ENCODE results near the gene LCE1A. TPM values are rescaled to one million over a fixed set of nuclear protein-coding genes. Genes with fewer than 3 reads are reported as not detected.

The LCE1A gene
- total and polyA plus RNA-seq, 2 of the 8 experiments (the other 6 are each of a cell fraction or from before 2014, with no cell fraction given) = not detected

- TF ChIP-seq CHD7 (IDR thresholded peaks at IDR 0.05; ENCODE audit: insufficient replicate concordance, low read length) (no peak), EZH2 (IDR thresholded peaks at IDR 0.05; ENCODE audit: low read depth, low read length, severe bottlenecking) (no peak)
Observed at GRCh38 chr1:152811050-152811449, 16.2 kb upstream of the LCE1A start (continued).
